WTC11 (cell line): ENCODE results near the gene SHKBP1. TPM values are rescaled to one million over a fixed set of nuclear protein-coding genes. Genes with fewer than 3 reads are reported as not detected.

Source experiments
- ATAC-seq: fragments of 200-7000 bp; cut with Tn5 transposase; 2 replicates; pipeline ENCODE4 v1.10.0; 2021; ENCODE audit warnings: mild to moderate bottlenecking, moderate library complexity
- CTCF ChIA-PET: fragments of 300-600 bp; sonication (Branson Sonifier 250); formaldehyde crosslinking; loops from one replicate; lab custom pipeline; 2021; ENCODE audit warnings: antibody characterized with exemption; lab: Charles Lee
- POLR2A ChIA-PET: fragments of 350-600 bp; sonication (Branson Sonifier 250); formaldehyde crosslinking; loops from one replicate; lab custom pipeline; 2021; ENCODE audit warnings: antibody characterized with exemption; lab: Charles Lee
- DNase-seq: peaks from one replicate; pipeline ENCODE4 v3.0.0; 2021; ENCODE audit warnings: low spot score
- H3K27ac Mint-ChIP-seq: 2 replicates; pipeline ENCODE4 v1.8.0; 2021; ENCODE audit warnings: mixed read lengths
- H3K27me3 Mint-ChIP-seq: 2 replicates; pipeline ENCODE4 v1.8.0; 2021; ENCODE audit warnings: low read depth, mild to moderate bottlenecking, moderate library complexity, mixed read lengths
- H3K36me3 Mint-ChIP-seq: 2 replicates; pipeline ENCODE4 v1.8.0; 2021; ENCODE audit warnings: mixed read lengths
- H3K4me1 Mint-ChIP-seq: 2 replicates; pipeline ENCODE4 v1.8.0; 2022; ENCODE audit warnings: mixed read lengths
- H3K4me3 Mint-ChIP-seq: 2 replicates; pipeline ENCODE4 v1.8.0; 2021; ENCODE audit warnings: mild to moderate bottlenecking, moderate library complexity, mixed read lengths
- H3K9me3 Mint-ChIP-seq: 2 replicates; pipeline ENCODE4 v1.8.0; 2021; ENCODE audit warnings: mixed read lengths
- AFF4 ChIP-seq: sonication (generic); formaldehyde crosslinking; IDR thresholded peaks from 2 replicates; pipeline ENCODE4 v1.8.1; 2023; ENCODE audit warnings: mild to moderate bottlenecking, missing genetic modification reagents, borderline replicate concordance
- ATF2 ChIP-seq: sonication (generic); formaldehyde crosslinking; IDR thresholded peaks from 2 replicates; pipeline ENCODE4 v1.8.1; 2022; ENCODE audit warnings: low read depth, missing genetic modification reagents, borderline replicate concordance
- GRHL2 ChIP-seq: fragments of 250-450 bp; sonication (Bioruptor Pico); IDR thresholded peaks from 2 replicates; pipeline ENCODE4 v1.8.0; 2022; ENCODE audit warnings: mild to moderate bottlenecking, moderate library complexity; ENCODE audit not compliant: insufficient replicate concordance, severe bottlenecking
- IRF2 ChIP-seq: sonication (generic); formaldehyde crosslinking; IDR thresholded peaks from 2 replicates; pipeline ENCODE4 v1.8.0; 2022; ENCODE audit warnings: low read depth, missing genetic modification reagents, borderline replicate concordance
- NFE2L1 ChIP-seq: sonication (generic); formaldehyde crosslinking; IDR thresholded peaks from 2 replicates; pipeline ENCODE4 v1.8.1; 2023; ENCODE audit warnings: missing genetic modification reagents
- SMAD3 ChIP-seq: sonication (generic); formaldehyde crosslinking; IDR thresholded peaks from 2 replicates; pipeline ENCODE4 v1.8.0; 2022; ENCODE audit warnings: missing genetic modification reagents, mild to moderate bottlenecking, borderline replicate concordance
- TCF7 ChIP-seq: sonication (generic); formaldehyde crosslinking; IDR thresholded peaks from 2 replicates; pipeline ENCODE4 v1.8.0; 2022; ENCODE audit warnings: mild to moderate bottlenecking, low read depth, missing genetic modification reagents, moderate library complexity
- ZNF121 ChIP-seq: sonication (generic); formaldehyde crosslinking; IDR thresholded peaks from 2 replicates; pipeline ENCODE4 v1.8.0; 2023; ENCODE audit warnings: missing genetic modification reagents
- ZNF219 ChIP-seq: sonication (generic); formaldehyde crosslinking; IDR thresholded peaks from 2 replicates; pipeline ENCODE4 v1.8.0; 2023; ENCODE audit warnings: missing genetic modification reagents, mild to moderate bottlenecking, borderline replicate concordance
- ZNF232 ChIP-seq: sonication (generic); formaldehyde crosslinking; IDR thresholded peaks from 2 replicates; pipeline ENCODE4 v1.8.0; 2022; ENCODE audit warnings: mild to moderate bottlenecking, missing genetic modification reagents
- ZNF281 ChIP-seq: sonication (generic); formaldehyde crosslinking; IDR thresholded peaks from 2 replicates; pipeline ENCODE4 v1.8.0; 2023; ENCODE audit warnings: mild to moderate bottlenecking, missing genetic modification reagents
- ZNF416 ChIP-seq: fragments of 250-450 bp; sonication (Bioruptor Pico); IDR thresholded peaks from 2 replicates; pipeline ENCODE4 v1.9.0; 2021; ENCODE audit warnings: mild to moderate bottlenecking, inconsistent platforms
- ZNF423 ChIP-seq: fragments of 250-450 bp; sonication (Bioruptor Pico); IDR thresholded peaks from 2 replicates; pipeline ENCODE4 v2.1.2; 2022; ENCODE audit warnings: mild to moderate bottlenecking, moderate library complexity
- total RNA-seq: library from RNA; stranded (reverse); gene quantifications from 3 replicates; pipeline ENCODE4 v1.2.3, GENCODE V29; 2021
- TF ChIP-seq, protein P1 (sequence below): sonication (generic); formaldehyde crosslinking; IDR thresholded peaks from 2 replicates; pipeline ENCODE4 v1.8.0; 2022; ENCODE audit warnings: mild to moderate bottlenecking, missing genetic modification reagents
- TF ChIP-seq, protein P2 (sequence below): sonication (generic); formaldehyde crosslinking; IDR thresholded peaks from 2 replicates; pipeline ENCODE4 v1.8.0; 2022; ENCODE audit warnings: mild to moderate bottlenecking, missing genetic modification reagents
- TF ChIP-seq, protein P3 (sequence below): fragments of 250-450 bp; sonication (Bioruptor Pico); conservative IDR thresholded peaks from 2 replicates; pipeline ENCODE4 v1.9.0; 2021; ENCODE audit warnings: mild to moderate bottlenecking

Gene SHKBP1
- total RNA-seq, 1 experiment from 2014 or later: 71.7 TPM

GRCh38 chr19:40575326-40575725 lies 1.3 kb upstream of the SHKBP1 start:
- Mint-ChIP-seq H3K9me3 (peaks cover 4% of the 10 kb centered on the region), H3K36me3 (peaks cover 8% of the 10 kb centered on the region), H3K27me3 (peaks cover 30% of the 10 kb centered on the region)
- ATAC-seq: no peak
- CTCF ChIA-PET: interaction anchor here (0.6 to 1.8 kb wide), 7 partner anchors 25 to 155 kb away, joined by 3 to 9 read pairs (median 3); partner anchors contain the start of gene SERTAD1
- TF ChIP-seq AFF4 (CRISPR knock-in tag) (no peak), ZNF281 (CRISPR knock-in tag) (no peak), NFE2L1 (no peak), ZNF232 (CRISPR knock-in tag) (no peak), IRF2 (CRISPR knock-in tag) (no peak), ZNF219 (no peak), GRHL2 (no peak), ZNF121 (CRISPR knock-in tag) (no peak), TCF7 (CRISPR knock-in tag) (no peak), ZNF423 (CRISPR knock-in tag) (no peak), ATF2 (no peak), ZNF416 (no peak), SMAD3 (CRISPR knock-in tag) (no peak)
- TF ChIP-seq, protein P1, sequence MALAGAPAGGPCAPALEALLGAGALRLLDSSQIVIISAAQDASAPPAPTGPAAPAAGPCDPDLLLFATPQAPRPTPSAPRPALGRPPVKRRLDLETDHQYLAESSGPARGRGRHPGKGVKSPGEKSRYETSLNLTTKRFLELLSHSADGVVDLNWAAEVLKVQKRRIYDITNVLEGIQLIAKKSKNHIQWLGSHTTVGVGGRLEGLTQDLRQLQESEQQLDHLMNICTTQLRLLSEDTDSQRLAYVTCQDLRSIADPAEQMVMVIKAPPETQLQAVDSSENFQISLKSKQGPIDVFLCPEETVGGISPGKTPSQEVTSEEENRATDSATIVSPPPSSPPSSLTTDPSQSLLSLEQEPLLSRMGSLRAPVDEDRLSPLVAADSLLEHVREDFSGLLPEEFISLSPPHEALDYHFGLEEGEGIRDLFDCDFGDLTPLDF (CRISPR knock-in tag): no peak
- TF ChIP-seq, protein P2, sequence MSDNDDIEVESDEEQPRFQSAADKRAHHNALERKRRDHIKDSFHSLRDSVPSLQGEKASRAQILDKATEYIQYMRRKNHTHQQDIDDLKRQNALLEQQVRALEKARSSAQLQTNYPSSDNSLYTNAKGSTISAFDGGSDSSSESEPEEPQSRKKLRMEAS: no peak
- TF ChIP-seq, protein P3, sequence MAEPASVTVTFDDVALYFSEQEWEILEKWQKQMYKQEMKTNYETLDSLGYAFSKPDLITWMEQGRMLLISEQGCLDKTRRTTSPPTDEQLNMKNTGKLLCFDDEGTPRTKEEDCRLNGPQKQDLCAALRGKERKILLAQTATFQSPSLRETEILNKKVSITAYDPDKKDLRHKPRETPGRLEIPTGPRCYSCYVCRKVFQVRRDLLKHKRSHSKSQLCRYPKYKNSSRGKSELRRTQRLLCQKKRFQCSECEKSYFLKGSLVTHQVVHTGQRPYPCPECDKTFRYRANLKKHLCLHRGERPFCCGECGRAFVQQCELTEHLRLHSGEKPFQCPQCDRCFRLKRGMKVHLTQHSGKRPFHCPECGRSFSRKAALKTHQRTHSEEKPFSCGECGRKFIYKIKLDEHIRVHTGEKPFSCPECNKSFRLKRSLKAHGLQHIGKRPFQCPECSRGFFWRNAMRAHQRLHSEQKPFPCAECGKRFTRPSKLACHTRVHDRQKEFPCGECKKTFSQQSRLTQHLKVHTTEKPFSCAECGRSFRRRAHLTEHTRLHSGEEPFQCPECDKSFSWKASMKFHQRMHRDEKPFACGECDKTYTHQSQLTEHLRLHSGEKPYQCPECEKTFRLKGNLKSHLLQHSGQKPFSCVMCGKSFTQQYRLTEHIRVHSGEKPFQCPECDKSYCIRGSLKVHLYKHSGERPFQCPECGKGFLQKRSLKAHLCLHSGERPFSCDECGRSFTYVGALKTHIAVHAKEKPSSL (CRISPR knock-in tag): no peak
- TF ChIP-seq, all 79 proteins: peak for 0
- DNase-seq: no peak
- H3K4me1 Mint-ChIP-seq: peaks cover 20% of the 10 kb centered on the region
- POLR2A ChIA-PET: interaction anchor here (0.7 kb wide), 1 partner anchor 35 kb away, joined by 3 read pairs; no protein-coding TSS in a partner anchor
- no peak overlapping the region for H3K27ac Mint-ChIP-seq
- H3K4me3 Mint-ChIP-seq: peak overlapping the region; percentile 93
